DMS79 (cell line): Measurements from ENCODE around the gene TAS2R43.
"Not testable (repeated sequence)": the region's sequence is repeated elsewhere in the genome, so short reads cannot be mapped to it uniquely, and the experiment has no call there.

Experiments used
- DNase-seq: peaks from one replicate; lab custom pipeline; 2025; lab: John Stamatoyannopoulos, UW

Gene TAS2R43

GRCh38 chr12:11059784-11060183 is 32.3 kb downstream of the TAS2R43 start:
- no peak for DNase-seq

- no peak for DNase-seq
Measured at GRCh38 chr12:11059041-11059440, 33.1 kb downstream of the TAS2R43 start.

- no peak for DNase-seq
Measured at GRCh38 chr12:11055306-11055705, 36.8 kb downstream of the TAS2R43 start.

GRCh38 chr12:11049806-11050531 is 42.1 kb downstream of the TAS2R43 start:
- not testable (repeated sequence) for DNase-seq

GRCh38 chr12:11041366-11041765 is 50.7 kb downstream of the TAS2R43 start:
- not testable (repeated sequence) for DNase-seq
